Lung (tissue), 12 donors: ENCODE measurements around the gene CIB2. TPM values are rescaled to one million over a fixed set of nuclear protein-coding genes. Genes with fewer than 3 reads are reported as not detected.

Source experiments
- ATAC-seq: fragments of 200-7000 bp; cut with Tn5 transposase; one replicate; pipeline ENCODE4 v1.9.1; 2020; ENCODE audit warnings: moderate number of reproducible peaks; ENCODE audit not compliant: insufficient read depth, low FRiP score
- DNase-seq, 3 donors: peaks; one replicate each; pipeline ENCODE4 v3.0.0-alpha.2; 2013 to 2017
- H3K27ac ChIP-seq, 2 donors: one replicate each; pipeline ENCODE4 v1.5.1; 2013; ENCODE audit warnings: mild to moderate bottlenecking in 2 of 2, moderate library complexity in 2 of 2, control low read depth in 1 of 2, inconsistent platforms in 1 of 2, low read depth in 1 of 2, low read length in 1 of 2
- H3K27me3 ChIP-seq, 3 donors: one replicate each; pipeline ENCODE4 v1.5.1; 2013; ENCODE audit warnings: low read length in 2 of 3; ENCODE audit not compliant: control insufficient read depth in 3 of 3, insufficient read depth in 3 of 3
- H3K36me3 ChIP-seq, 4 donors: one replicate each; pipeline ENCODE4 v1.5.1; 2013; ENCODE audit warnings: low read length in 4 of 4, mild to moderate bottlenecking in 1 of 4, moderate library complexity in 1 of 4; ENCODE audit not compliant: control insufficient read depth in 4 of 4, insufficient read depth in 4 of 4
- H3K4me1 ChIP-seq, 5 donors: one replicate each; pipeline ENCODE4 v1.5.1; 2013; ENCODE audit warnings: low read length in 5 of 5, mild to moderate bottlenecking in 2 of 5, moderate library complexity in 1 of 5; ENCODE audit not compliant: control insufficient read depth in 5 of 5, insufficient read depth in 5 of 5
- H3K4me3 ChIP-seq: one replicate; pipeline ENCODE4 v1.5.1; 2013; ENCODE audit warnings: mild to moderate bottlenecking, control low read depth, moderate library complexity
- H3K9ac ChIP-seq, 2 donors: one replicate each; pipeline ENCODE4 v1.5.1; 2013; ENCODE audit warnings: low read length in 2 of 2, control low read depth in 1 of 2; ENCODE audit not compliant: insufficient read depth in 1 of 2
- H3K9me3 ChIP-seq, 4 donors: one replicate each; pipeline ENCODE4 v1.5.1; 2013; ENCODE audit warnings: low read length in 3 of 4, mild to moderate bottlenecking in 1 of 4, moderate library complexity in 1 of 4; ENCODE audit not compliant: control insufficient read depth in 4 of 4, insufficient read depth in 3 of 4
- WGBS, 2 donors: extraction: QIAGEN DNeasy Blood & Tissue Kit; methylation state at CpG; one replicate each; pipeline ENCODE4 v1.1.7; 2013; 5-methylcytosine and 5-hydroxymethylcytosine counted together
- polyA plus RNA-seq, 2 donors: library from polyadenylated mRNA; stranded (reverse); fragments of 200-250 nt; gene quantifications; one replicate each; pipeline ENCODE4 v1.2.1, GENCODE V29; 2013
- total RNA-seq, 2 donors: library from RNA; depleted of rRNA in 1 of 2; stranded (reverse); fragments of >200 nt in 1 of 2; gene quantifications; one replicate each; pipeline ENCODE4 v1.2.1, GENCODE V29; 2014 to 2021
- TF ChIP-seq, protein P1 (sequence below): IDR thresholded peaks from 2 replicates; pipeline ENCODE4 v1.5.1; 2012; ENCODE audit warnings: mild to moderate bottlenecking; ENCODE audit errors: control extremely low read depth, extremely low read depth
- donor health status: control.
- donor health status: control.
- donor health status: Bipolar disorder and iron deficiency.
- donor health status: healthy.
- donor health status: DM: yes; HTN: yes; CAD: no.

CIB2 gene
- total and polyA plus RNA-seq, 4 donors: 0.95 to 9.8 (median 2.1) TPM

DNA sequence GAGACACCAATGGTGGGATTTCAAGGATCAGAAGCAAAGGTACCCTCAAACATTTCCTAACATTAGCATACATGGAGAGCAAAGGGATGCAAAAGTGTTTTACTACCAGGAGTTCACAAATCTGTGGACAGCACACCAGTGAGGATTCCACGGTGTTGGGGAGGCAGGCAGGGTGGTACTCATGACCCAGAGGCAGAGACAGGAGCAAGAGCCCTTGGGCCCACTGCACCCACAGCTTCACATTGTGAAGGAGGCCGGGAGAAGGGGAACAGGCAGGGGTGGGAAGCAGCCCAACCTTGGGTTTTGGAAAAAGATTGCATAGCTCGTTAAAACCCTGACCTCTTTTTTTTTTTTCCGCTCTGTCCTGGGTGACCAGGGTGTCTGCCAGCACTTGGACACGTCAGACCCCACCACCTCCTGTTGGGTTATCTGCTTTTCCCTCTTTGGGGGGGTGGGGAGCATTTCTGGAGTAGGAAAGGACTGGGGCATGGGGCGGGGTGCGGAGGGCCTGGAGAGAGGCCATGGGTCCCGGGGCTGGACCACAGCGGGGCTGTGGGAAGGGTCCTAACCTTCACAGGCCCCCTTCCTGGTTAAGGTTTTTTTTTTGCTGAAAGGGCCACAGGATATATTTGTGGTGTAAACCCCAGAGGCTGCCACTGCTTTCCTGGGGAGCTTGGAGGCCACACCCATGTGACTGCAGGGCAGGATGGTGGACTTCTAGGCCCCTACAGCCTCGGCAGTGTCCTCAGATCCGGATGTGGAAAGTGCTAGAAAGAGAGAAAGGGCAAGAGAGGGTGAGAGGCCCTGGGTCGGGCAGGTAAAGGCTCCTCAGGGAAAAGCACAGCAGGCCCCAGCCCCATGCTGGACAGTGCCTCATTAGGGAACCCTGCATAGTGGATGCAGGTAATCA is 26.4 kb downstream of the CIB2 start:
- no peak overlapping the region for H3K27ac ChIP-seq

DNA sequence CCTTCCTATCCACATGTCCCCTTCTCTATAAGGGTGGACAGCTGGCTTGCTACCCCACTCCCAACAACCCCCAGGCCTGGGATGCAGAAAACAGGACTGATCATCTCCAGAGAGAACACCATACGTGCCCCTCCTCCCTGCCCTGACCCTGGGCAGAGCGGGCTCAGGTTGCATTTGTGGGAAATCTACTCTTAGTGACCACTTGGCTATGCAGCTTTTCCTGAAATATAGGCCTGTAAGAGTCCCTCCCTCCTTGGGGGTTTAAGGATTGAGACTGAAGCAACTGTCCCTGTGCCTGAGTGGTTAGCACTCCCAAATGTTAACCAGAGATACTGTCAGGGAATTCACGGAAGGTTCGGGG is 27.1 kb downstream of the CIB2 start:
- 81 to 84% methylated on average over 4 of the region's 4 CpGs for WGBS, 2 donors
- H3K9me3 ChIP-seq: no peaks in the 10 kb centered on the region
- peaks cover 0 to 5% (median 0%) of the 10 kb centered on the region in 4 donors for H3K36me3 ChIP-seq
- ATAC-seq (no peak), DNase-seq (no peak)
- H3K4me3 ChIP-seq: no peak overlapping the region
- TF ChIP-seq, protein P1, sequence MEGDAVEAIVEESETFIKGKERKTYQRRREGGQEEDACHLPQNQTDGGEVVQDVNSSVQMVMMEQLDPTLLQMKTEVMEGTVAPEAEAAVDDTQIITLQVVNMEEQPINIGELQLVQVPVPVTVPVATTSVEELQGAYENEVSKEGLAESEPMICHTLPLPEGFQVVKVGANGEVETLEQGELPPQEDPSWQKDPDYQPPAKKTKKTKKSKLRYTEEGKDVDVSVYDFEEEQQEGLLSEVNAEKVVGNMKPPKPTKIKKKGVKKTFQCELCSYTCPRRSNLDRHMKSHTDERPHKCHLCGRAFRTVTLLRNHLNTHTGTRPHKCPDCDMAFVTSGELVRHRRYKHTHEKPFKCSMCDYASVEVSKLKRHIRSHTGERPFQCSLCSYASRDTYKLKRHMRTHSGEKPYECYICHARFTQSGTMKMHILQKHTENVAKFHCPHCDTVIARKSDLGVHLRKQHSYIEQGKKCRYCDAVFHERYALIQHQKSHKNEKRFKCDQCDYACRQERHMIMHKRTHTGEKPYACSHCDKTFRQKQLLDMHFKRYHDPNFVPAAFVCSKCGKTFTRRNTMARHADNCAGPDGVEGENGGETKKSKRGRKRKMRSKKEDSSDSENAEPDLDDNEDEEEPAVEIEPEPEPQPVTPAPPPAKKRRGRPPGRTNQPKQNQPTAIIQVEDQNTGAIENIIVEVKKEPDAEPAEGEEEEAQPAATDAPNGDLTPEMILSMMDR: no peak
- peaks cover 0 to 6% (median 4%) of the 10 kb centered on the region in 5 donors for H3K4me1 ChIP-seq
- H3K27ac ChIP-seq: no peak overlapping the region
- no peak overlapping the region for H3K9ac ChIP-seq
- no peaks in the 10 kb centered on the region for H3K27me3 ChIP-seq

More for the DNA sequence above, 26.4 kb downstream of the CIB2 start:
- TF ChIP-seq, protein P1: no peak
- Histone ChIP-seq H3K36me3 (peaks cover 0 to 5% (median 0%) of the 10 kb centered on the region in 4 donors), H3K4me1 (peaks cover 0 to 6% (median 4%) of the 10 kb centered on the region in 5 donors), H3K9ac (no peak overlapping the region), H3K27me3 (no peaks in the 10 kb centered on the region), H3K9me3 (no peaks in the 10 kb centered on the region), H3K4me3 (no peak overlapping the region)
- DNase-seq: no peak
- 84 to 91% methylated on average over 12 of the region's 12 CpGs for WGBS, 2 donors
- no peak for ATAC-seq

DNA sequence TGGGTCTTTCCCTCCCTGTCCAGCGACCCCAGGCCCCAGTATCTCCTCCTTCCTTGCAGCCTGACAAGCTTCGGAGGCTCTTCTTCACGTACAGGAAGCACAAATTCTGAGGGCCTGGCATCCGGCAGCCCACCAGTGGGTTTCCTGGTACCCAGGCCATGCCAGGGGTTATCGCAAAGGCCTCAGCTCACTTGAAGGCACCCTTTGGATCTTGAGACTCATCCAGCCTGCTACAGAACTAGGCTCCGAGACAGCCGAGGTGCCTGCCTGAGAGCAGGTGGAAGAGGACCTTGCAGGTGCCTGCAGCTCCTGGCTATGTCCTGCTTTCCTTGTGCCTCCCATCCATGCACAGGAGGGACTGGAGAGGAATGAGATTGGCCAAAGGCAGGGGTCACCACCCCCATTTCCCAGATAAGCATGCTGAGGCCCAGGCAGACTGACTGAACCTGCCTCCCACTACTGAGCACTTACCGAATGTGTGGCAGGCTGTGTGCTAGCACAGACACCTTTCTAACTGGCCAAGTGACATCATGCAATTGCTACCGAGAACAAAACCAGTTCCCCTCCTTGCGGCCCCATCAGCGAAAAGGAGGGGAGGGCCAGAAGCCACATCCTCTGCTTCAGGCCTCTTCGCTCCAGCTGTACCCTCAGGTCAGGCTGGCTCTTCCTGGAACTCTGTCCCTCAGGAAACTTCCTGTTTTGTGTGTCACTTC is 27.7 kb downstream of the CIB2 start:
- H3K27me3 ChIP-seq: no peaks in the 10 kb centered on the region
- TF ChIP-seq, protein P1: no peak
- H3K27ac ChIP-seq: peak overlapping the region in 1 of 2 donors; percentile 56
- peaks cover 0 to 6% (median 4%) of the 10 kb centered on the region in 5 donors for H3K4me1 ChIP-seq
- DNase-seq (peak in 2 of 3 donors; percentile 25 to 42), ATAC-seq (peak; percentile 27)
- H3K36me3 ChIP-seq: peaks cover 0 to 5% (median 0%) of the 10 kb centered on the region in 4 donors
- WGBS, 2 donors: 52 to 64% methylated on average over 12 of the region's 12 CpGs
- no peak overlapping the region for H3K9ac ChIP-seq
- no peaks in the 10 kb centered on the region for H3K9me3 ChIP-seq
- H3K4me3 ChIP-seq: no peak overlapping the region
